Loucy (cell line): ENCODE measurements around the gene TYW3.
A peak's percentile ranks its signal among the peaks of the same experiment; 100 is the strongest.

Experiments used
- H2AFZ ChIP-seq: fragments of 200-600 bp; sonication (generic); 2 replicates; pipeline ENCODE4 v1.6.0; 2016; ENCODE audit warnings: antibody characterized with exemption, mild to moderate bottlenecking, low read length, moderate library complexity
- H3F3A ChIP-seq: fragments of 200-600 bp; 2 replicates; pipeline ENCODE4 v1.6.0; 2016; ENCODE audit warnings: antibody characterized with exemption, low read depth, mild to moderate bottlenecking
- H3K27me3 ChIP-seq: fragments of 200-600 bp; sonication (generic); 2 replicates; pipeline ENCODE4 v1.6.1; 2014; ENCODE audit warnings: low read length, mild to moderate bottlenecking; ENCODE audit not compliant: insufficient read depth, poor library complexity, severe bottlenecking
- H3K36me3 ChIP-seq: fragments of 200-600 bp; sonication (generic); 2 replicates; pipeline ENCODE4 v1.6.1; 2016; ENCODE audit warnings: low read length; ENCODE audit not compliant: insufficient read depth
- H3K4me1 ChIP-seq: fragments of 200-600 bp; sonication (generic); 2 replicates; pipeline ENCODE4 v1.5.1; 2014; ENCODE audit warnings: low read length, mild to moderate bottlenecking; ENCODE audit not compliant: insufficient read depth, poor library complexity, severe bottlenecking
- H3K4me2 ChIP-seq: fragments of 200-600 bp; sonication (generic); 2 replicates; pipeline ENCODE4 v1.6.0; 2014; ENCODE audit warnings: antibody characterized with exemption, low read length, low read depth, mild to moderate bottlenecking; ENCODE audit not compliant: poor library complexity, severe bottlenecking
- H3K4me3 ChIP-seq: fragments of 200-600 bp; sonication (generic); 2 replicates; pipeline ENCODE4 v1.5.1; 2014; ENCODE audit warnings: low read length, mild to moderate bottlenecking, mixed read lengths; ENCODE audit not compliant: poor library complexity, severe bottlenecking
- H3K79me2 ChIP-seq: fragments of 200-600 bp; sonication (generic); 2 replicates; pipeline ENCODE4 v1.6.1; 2014; ENCODE audit warnings: low read length; ENCODE audit not compliant: insufficient read depth
- H3K9ac ChIP-seq: fragments of 200-600 bp; sonication (generic); 2 replicates; pipeline ENCODE4 v1.6.0; 2014; ENCODE audit warnings: mild to moderate bottlenecking, low read depth, low read length, moderate library complexity; ENCODE audit not compliant: poor library complexity, severe bottlenecking
- H3K9me2 ChIP-seq: fragments of 200-600 bp; sonication (generic); replicated peaks from 2 replicates; pipeline ENCODE4 v1.6.1; 2016; ENCODE audit warnings: low read depth, low read length, mixed read lengths
- H3K9me3 ChIP-seq: fragments of 200-600 bp; sonication (generic); 2 replicates; pipeline ENCODE4 v1.6.1; 2014; ENCODE audit warnings: mild to moderate bottlenecking, antibody characterized with exemption, low read length, low read depth; ENCODE audit not compliant: insufficient read depth
- H4K20me1 ChIP-seq: fragments of 200-600 bp; sonication (generic); 2 replicates; pipeline ENCODE4 v1.6.0; 2014; ENCODE audit warnings: antibody characterized with exemption, low read length, mild to moderate bottlenecking; ENCODE audit not compliant: insufficient read depth, poor library complexity, severe bottlenecking
- EZH2phosphoT487 ChIP-seq: fragments of 200-600 bp; IDR thresholded peaks from 2 replicates; pipeline ENCODE4 v1.6.1; 2018; ENCODE audit warnings: antibody characterized with exemption, mild to moderate bottlenecking, moderate library complexity, borderline replicate concordance
- TF ChIP-seq, protein P1 (sequence below): fragments of 200-600 bp; sonication (generic); conservative IDR thresholded peaks from 2 replicates; pipeline ENCODE4 v1.5.1; 2014; ENCODE audit warnings: mild to moderate bottlenecking, antibody characterized with exemption, low read length

The TYW3 gene

DNA sequence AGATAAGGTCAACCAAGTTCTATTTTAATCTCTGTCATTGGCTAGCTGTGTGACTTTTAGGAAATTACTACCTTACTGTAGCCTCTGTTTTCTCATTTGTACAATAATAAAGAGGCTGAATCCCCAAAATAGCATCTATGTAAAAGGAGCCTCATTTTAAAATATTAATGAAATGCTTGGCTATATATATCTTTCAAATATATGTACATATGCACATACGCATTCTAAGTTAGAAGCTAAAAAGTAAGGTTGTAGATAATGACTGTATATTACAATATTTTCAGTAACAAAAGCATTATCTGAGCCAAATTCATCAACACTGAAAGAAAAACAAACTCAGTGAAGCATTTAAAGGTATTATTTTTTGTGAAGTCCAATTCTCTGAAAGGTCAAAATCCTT, 44.6 kb downstream of the TYW3 start:
- Histone ChIP-seq H3K9ac (no peak overlapping the region), H3K4me3 (no peak overlapping the region), H3K36me3 (no peaks in the 10 kb centered on the region), H2AFZ (0 out of 2 replicates have a peak overlapping the region, but pooled peaks have one; percentile 18), H3K4me1 (peaks cover 4% of the 10 kb centered on the region), H3F3A (no peaks in the 10 kb centered on the region), H3K27me3 (no peaks in the 10 kb centered on the region), H3K9me3 (no peaks in the 10 kb centered on the region), H3K79me2 (no peaks in the 10 kb centered on the region), H3K9me2 (no peaks in the 10 kb centered on the region), H4K20me1 (no peaks in the 10 kb centered on the region), H3K4me2 (no peak overlapping the region)
- TF ChIP-seq, protein P1, sequence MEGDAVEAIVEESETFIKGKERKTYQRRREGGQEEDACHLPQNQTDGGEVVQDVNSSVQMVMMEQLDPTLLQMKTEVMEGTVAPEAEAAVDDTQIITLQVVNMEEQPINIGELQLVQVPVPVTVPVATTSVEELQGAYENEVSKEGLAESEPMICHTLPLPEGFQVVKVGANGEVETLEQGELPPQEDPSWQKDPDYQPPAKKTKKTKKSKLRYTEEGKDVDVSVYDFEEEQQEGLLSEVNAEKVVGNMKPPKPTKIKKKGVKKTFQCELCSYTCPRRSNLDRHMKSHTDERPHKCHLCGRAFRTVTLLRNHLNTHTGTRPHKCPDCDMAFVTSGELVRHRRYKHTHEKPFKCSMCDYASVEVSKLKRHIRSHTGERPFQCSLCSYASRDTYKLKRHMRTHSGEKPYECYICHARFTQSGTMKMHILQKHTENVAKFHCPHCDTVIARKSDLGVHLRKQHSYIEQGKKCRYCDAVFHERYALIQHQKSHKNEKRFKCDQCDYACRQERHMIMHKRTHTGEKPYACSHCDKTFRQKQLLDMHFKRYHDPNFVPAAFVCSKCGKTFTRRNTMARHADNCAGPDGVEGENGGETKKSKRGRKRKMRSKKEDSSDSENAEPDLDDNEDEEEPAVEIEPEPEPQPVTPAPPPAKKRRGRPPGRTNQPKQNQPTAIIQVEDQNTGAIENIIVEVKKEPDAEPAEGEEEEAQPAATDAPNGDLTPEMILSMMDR = no peak
- TF ChIP-seq EZH2phosphoT487 = no peak

DNA sequence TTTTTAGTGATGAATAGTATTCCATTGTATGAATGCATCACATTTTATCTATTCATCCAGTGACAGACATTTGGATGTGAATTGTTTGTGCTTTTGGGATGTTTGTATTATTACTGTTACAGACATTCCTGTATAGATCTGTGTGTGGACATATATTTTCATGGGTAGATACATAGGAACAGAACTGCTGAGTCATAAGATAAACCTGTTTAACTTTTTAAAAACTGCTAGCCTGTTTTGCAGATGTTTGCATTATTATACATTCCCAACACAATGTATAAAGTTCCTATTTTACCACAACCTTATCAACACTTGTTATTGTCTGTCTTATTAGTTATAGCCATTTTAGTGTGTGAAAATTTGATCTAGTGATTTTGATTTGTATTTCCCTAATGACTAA, 46.8 kb downstream of the TYW3 start:
- Histone ChIP-seq H3F3A (no peaks in the 10 kb centered on the region), H3K36me3 (no peaks in the 10 kb centered on the region), H3K79me2 (no peaks in the 10 kb centered on the region), H3K4me3 (no peak overlapping the region), H3K9ac (no peak overlapping the region), H2AFZ (no peak overlapping the region), H3K4me2 (no peak overlapping the region), H3K27me3 (no peaks in the 10 kb centered on the region), H4K20me1 (no peaks in the 10 kb centered on the region), H3K9me3 (no peaks in the 10 kb centered on the region), H3K9me2 (no peaks in the 10 kb centered on the region), H3K4me1 (no peaks in the 10 kb centered on the region)
- no peak for TF ChIP-seq EZH2phosphoT487
- TF ChIP-seq, protein P1 = no peak

GRCh38 chr1:74780594-74780993, 47.6 kb downstream of the TYW3 start:
- no peak overlapping the region for H3K9ac ChIP-seq
- H3K9me2 ChIP-seq = no peaks in the 10 kb centered on the region
- TF ChIP-seq EZH2phosphoT487 = no peak
- TF ChIP-seq, protein P1 = no peak
- H3K4me3 ChIP-seq = no peak overlapping the region
- no peak overlapping the region for H2AFZ ChIP-seq
- no peaks in the 10 kb centered on the region for H3K4me1 ChIP-seq
- H3K9me3 ChIP-seq = no peaks in the 10 kb centered on the region
- H3K36me3 ChIP-seq = no peaks in the 10 kb centered on the region
- no peaks in the 10 kb centered on the region for H4K20me1 ChIP-seq
- no peaks in the 10 kb centered on the region for H3K79me2 ChIP-seq
- no peak overlapping the region for H3K4me2 ChIP-seq
- no peaks in the 10 kb centered on the region for H3F3A ChIP-seq
- H3K27me3 ChIP-seq = no peaks in the 10 kb centered on the region
